ENCODE results near the gene NME9.

NME9 gene

DNA sequence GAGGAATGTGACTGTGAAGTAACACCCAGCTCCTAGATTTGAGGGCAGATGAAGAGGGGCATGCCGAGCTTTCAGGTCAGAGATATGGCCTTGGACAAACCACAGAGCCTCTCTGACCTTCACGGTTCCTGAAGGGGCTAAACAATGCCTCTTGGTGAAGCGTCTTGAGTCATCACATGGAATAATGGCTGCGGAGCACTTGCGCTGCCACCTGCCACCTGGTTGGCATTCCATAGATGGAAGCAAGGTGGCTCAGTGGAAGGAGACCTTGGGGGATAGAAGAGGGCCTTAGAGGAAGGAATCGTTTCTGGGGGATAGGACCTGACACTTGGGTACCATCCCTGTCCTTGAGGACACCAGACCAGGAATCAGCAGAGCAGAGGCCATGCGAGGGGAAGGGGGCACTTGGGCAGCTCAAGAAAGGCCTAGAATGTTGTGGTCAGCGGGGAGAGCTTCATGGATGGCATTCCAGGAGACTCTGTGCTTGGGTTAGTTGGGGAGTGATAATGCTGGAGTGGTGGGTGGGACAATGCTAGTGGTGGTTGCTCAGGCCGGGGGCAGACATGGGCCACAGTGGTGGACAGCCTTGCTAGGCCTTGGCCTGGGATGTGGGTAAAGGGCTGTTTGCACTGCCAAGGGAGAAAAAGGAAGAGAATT, 31.3 kb upstream of the NME9 start:
- TF ChIP-seq, protein P1, sequence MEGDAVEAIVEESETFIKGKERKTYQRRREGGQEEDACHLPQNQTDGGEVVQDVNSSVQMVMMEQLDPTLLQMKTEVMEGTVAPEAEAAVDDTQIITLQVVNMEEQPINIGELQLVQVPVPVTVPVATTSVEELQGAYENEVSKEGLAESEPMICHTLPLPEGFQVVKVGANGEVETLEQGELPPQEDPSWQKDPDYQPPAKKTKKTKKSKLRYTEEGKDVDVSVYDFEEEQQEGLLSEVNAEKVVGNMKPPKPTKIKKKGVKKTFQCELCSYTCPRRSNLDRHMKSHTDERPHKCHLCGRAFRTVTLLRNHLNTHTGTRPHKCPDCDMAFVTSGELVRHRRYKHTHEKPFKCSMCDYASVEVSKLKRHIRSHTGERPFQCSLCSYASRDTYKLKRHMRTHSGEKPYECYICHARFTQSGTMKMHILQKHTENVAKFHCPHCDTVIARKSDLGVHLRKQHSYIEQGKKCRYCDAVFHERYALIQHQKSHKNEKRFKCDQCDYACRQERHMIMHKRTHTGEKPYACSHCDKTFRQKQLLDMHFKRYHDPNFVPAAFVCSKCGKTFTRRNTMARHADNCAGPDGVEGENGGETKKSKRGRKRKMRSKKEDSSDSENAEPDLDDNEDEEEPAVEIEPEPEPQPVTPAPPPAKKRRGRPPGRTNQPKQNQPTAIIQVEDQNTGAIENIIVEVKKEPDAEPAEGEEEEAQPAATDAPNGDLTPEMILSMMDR (IDR thresholded peaks at IDR 0.05; ENCODE audit: unreplicated experiment in 3 of 3) = no peak
- Mint-ChIP-seq H3K9me3 (no peaks in the 10 kb centered on the region), H3K4me3 (peak overlapping the region in 1 of 3 experiments; percentile 42), H3K27ac (peak overlapping the region; percentile 57 to 89 (median 65)), H3K4me1 (peaks cover 70% of the 10 kb centered on the region), H3K36me3 (ENCODE audit: low read depth) (peaks cover 7% of the 10 kb centered on the region), H3K27me3 (ENCODE audit: low read depth) (no peaks in the 10 kb centered on the region)

DNA sequence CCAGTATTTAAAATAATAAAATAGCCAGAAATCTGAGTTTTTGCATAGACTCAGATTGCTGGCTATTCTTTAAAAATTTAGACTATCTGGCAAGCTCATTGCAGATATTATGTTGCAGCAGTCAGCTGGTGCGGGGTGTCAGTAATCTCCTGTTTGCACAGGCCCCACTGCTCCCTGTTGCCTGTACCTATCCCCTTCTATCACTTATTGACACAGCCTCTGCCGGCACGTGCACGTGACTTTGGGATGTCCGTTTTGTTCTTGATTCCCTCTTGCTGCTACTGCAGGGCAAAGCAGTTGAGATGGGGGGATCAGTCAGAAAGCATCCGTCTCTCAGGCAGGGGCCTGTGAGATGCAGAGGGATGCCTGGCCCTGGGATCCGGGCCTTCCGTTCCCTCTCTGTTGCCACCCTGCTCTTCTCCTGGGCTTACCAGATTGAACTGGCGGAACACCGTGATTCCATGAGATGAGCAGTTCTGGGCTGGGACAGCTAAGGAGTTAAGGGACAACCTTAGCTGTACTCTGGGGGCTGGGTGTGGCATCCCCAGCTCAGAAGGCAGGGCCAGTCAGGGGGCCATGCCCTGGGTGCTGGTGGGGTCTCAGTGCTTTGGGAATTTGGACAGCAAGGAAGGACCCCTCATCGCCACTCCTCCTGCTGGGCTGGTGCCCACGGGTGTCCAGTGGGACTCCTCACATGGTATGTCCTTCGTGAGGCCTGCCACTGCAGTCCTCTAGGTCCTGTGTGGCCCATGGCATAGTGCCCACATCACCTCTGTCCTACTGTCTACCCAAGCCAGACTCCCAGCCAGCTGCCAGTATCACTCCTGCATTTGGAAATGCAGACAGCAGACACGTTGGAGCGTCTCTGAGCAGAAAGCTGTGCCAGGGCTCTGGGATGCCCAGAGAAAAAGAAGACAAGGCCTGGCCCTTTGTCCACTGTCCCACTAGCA, 30.5 kb upstream of the NME9 start:
- TF ChIP-seq, protein P1 (IDR thresholded peaks at IDR 0.05; ENCODE audit: unreplicated experiment in 3 of 3) = no peak
- Mint-ChIP-seq H3K9me3 (no peaks in the 10 kb centered on the region), H3K27me3 (ENCODE audit: low read depth) (peaks cover 4% of the 10 kb centered on the region), H3K4me1 (peaks cover 64% of the 10 kb centered on the region), H3K4me3 (no peak overlapping the region), H3K27ac (peak overlapping the region in 2 of 3 experiments; percentile 69 to 84), H3K36me3 (ENCODE audit: low read depth) (peaks cover 8% of the 10 kb centered on the region)

DNA sequence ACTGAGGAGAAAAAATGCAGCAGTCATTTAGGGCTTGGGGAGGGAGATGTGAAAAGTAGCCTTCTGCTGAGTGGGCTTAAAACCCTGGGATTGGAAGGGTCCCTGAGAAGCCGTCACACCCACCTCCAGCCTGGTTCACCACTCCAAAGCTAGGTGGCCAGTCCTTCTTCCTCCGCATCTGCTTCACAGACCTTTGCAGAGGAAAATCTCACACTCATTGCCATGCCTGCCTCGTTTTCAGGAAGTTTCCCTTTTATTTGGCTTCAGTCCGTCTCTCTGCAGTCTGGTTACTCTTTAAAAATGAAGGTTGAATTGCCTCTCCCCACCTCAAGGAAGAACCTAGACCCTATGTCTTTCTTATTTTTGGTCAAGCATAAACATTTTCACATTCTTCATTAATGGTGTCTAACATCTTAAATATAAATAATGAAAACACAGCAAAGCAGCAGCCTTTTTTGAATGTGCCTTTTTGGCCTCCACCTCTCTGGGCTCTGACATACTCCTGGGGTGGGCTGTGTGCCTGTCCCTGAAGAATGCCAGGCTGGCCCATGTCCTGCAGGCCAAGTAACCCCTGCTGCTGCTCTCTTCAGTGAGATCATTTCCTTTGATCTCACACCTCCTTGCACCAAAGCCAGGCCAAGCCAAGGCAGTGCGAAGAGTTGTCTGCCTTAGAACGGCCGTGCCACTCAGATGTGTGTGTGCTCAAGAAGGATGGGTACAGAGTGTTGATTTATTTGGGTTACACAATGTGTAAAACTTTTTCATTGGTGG, 29.7 kb upstream of the NME9 start:
- Mint-ChIP-seq H3K4me3 (no peak overlapping the region), H3K27me3 (ENCODE audit: low read depth) (peaks cover 4% of the 10 kb centered on the region), H3K36me3 (ENCODE audit: low read depth) (peaks cover 9% of the 10 kb centered on the region), H3K27ac (peak overlapping the region; percentile 28 to 84 (median 69)), H3K4me1 (peaks cover 64% of the 10 kb centered on the region), H3K9me3 (no peaks in the 10 kb centered on the region)
- TF ChIP-seq, protein P1 (IDR thresholded peaks at IDR 0.05; ENCODE audit: unreplicated experiment in 3 of 3) = no peak

DNA sequence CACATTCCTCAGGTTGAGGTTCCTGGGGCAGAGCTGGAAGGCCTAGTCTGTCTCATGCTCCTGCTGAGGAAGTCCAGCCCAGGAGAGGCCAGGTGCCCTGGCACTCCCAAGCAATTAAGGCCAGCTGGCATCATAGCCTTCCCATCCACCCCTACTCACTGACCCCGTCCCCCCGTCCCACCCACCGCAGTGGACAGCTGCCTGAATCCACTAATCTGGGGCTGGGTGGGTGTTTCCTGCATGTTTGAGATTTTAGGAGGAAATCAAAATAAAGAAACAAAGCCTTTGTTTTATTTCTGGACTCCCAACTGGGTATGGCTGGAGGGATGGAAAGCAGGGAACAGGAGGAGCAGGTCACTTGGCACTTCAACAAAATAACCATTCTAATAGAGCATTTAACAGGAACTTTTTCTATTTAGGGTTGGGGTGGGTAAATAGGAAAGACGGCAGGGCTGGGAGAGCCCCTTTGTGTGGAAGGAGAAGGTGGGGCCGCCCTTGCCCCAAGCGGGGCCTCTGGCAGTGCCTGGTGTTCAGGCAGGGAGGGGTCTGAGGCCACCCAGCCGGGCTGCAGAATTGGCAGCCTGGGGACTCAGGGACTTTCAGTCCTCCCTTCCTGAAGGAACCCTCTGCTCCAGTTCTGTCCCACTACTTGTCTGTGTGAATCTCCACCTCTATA, 27.2 kb upstream of the NME9 start:
- peak overlapping the region in 1 of 3 experiments; percentile 33 for H3K4me3 Mint-ChIP-seq
- TF ChIP-seq, protein P1 (IDR thresholded peaks at IDR 0.05; ENCODE audit: unreplicated experiment in 3 of 3) = no peak
- peak overlapping the region in 2 of 3 experiments; percentile 12 to 48 for H3K27ac Mint-ChIP-seq
- H3K4me1 Mint-ChIP-seq = peaks cover 59% of the 10 kb centered on the region
- H3K27me3 Mint-ChIP-seq (ENCODE audit: low read depth) = peaks cover 4% of the 10 kb centered on the region
- no peaks in the 10 kb centered on the region for H3K9me3 Mint-ChIP-seq
- H3K36me3 Mint-ChIP-seq (ENCODE audit: low read depth) = peaks cover 9% of the 10 kb centered on the region

DNA sequence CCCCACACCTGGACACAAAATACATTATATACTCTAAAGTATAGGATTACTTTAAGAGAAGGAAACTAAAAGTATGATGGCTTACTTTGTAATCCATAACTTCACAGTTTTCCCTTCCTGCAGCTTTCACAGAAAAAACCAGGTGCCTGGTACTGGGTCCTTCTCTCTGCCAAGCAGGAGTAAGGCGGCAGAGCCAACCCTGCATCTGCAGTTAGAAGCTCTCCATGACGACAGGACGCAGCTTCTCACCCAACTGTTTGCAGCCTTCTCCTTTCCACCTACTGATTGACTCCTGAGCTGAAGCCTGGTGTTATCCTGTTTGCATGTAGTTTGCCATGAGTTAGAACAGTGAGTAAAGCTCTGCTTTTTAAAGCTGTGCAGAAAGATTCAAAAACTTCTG, 25.4 kb upstream of the NME9 start:
- Mint-ChIP-seq H3K27me3 (ENCODE audit: low read depth) (peaks cover 4% of the 10 kb centered on the region), H3K4me3 (no peak overlapping the region), H3K36me3 (ENCODE audit: low read depth) (peaks cover 9% of the 10 kb centered on the region), H3K9me3 (no peaks in the 10 kb centered on the region), H3K27ac (no peak overlapping the region), H3K4me1 (peaks cover 52% of the 10 kb centered on the region)
- TF ChIP-seq, protein P1 (IDR thresholded peaks at IDR 0.05; ENCODE audit: unreplicated experiment in 3 of 3) = no peak

Data from nephron (organoid).